ENCODE results near the gene ZFAND3.

DNA sequence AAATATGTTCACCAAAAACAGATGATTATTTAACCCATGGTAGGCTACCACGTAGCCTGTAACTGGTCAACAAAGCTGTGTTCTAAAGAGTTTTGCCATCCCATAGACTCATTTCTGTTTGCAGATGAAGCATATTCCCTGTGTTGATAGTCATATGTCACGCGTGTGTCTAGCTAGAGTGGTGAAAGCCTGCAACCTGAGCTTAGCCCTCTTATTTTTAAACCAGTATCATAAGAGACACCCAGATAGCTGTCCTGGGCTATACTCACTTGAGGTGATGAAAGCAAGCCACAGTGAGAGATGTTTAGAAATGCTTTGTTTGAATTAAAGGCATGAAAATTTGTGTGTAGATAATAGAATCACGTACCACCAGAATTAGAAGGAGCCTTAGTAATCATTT, 307.8 kb downstream of the ZFAND3 start:
- no peak for TF ChIP-seq POLR2A (IDR thresholded peaks at IDR 0.05; ENCODE audit: low read length)
- TF ChIP-seq GATA1 (IDR thresholded peaks at IDR 0.05; ENCODE audit: low read depth, low read length): no peak

Measured in erythroblast (primary cell).